Right lobe of liver (tissue), 6 donors: Measurements from ENCODE around the gene PLPP7. TPM values are rescaled to one million over a fixed set of nuclear protein-coding genes. Genes with fewer than 3 reads are reported as not detected.

Experiments
- ATAC-seq, 4 donors: fragments of 200-7000 bp; cut with Tn5 transposase; one replicate each; pipeline ENCODE4 v1.9.1; 2020; ENCODE audit warnings: mild to moderate bottlenecking in 4 of 4, moderate library complexity in 4 of 4
- DNase-seq, 3 donors: peaks; one replicate each; pipeline ENCODE4 v3.0.0-alpha.2; 2020
- H3K27ac ChIP-seq, 3 donors: fragments of 200-600 bp; one replicate each; pipeline ENCODE4 v1.8.0; 2022
- H3K27me3 ChIP-seq, 2 donors: fragments of 200-600 bp; one replicate each; pipeline ENCODE4 v1.8.0; 2022
- H3K36me3 ChIP-seq, 4 donors: fragments of 200-600 bp; sonication (generic) in 1 of 4; one replicate each; pipeline versions ENCODE4 v1.5.1 to v1.8.0; 2017 to 2022; ENCODE audit warnings: control low read depth in 1 of 4
- H3K4me1 ChIP-seq, 4 donors: fragments of 200-600 bp; sonication (generic) in 1 of 4; one replicate each; pipeline versions ENCODE4 v1.5.1 to v1.8.0; 2017 to 2022; ENCODE audit warnings: control low read depth in 1 of 4
- H3K4me3 ChIP-seq, 3 donors: fragments of 200-600 bp; one replicate each; pipeline ENCODE4 v1.8.0; 2022
- H3K9me3 ChIP-seq, 4 donors: fragments of 200-600 bp; sonication (generic) in 1 of 4; one replicate each; pipeline versions ENCODE4 v1.5.1 to v1.8.0; 2017 to 2022; ENCODE audit warnings: control low read depth in 1 of 4
- POLR2A ChIP-seq: fragments of 450-650 bp; IDR thresholded peaks from one replicate; pipeline ENCODE4 v1.6.1; 2017; ENCODE audit warnings: antibody characterized with exemption, mild to moderate bottlenecking
- WGBS: methylation state at CpG from one replicate; pipeline ENCODE4 v1.1.6; 2018; ENCODE audit warnings: low coverage, low lambda C conversion rate; ENCODE audit not compliant: insufficient coverage; ENCODE audit errors: missing lambda C conversion rate; 5-methylcytosine and 5-hydroxymethylcytosine counted together
- intact Hi-C, 2 donors: fragments of 100-400 bp; cut with DNase I; formaldehyde crosslinking; loops; one replicate each; pipeline versions ENCODE4 v1.11.2 to v1.14.1; 2022
- total RNA-seq, 6 experiments: library from RNA; depleted of rRNA in 2 of 6; stranded (reverse); fragments of >200 nt in 2 of 6; fragmentation: NEBNext Ultra II Directional in 3 of 6; extraction: Animal tissue kit (Norgen Biotek cat#: 25700) in 3 of 6; gene quantifications; one replicate each; pipeline versions ENCODE4 v1.1.0 to v1.2.4, GENCODE V29; 2016 to 2023
- TF ChIP-seq, protein P1 (sequence below), 4 donors: fragments of 200-600 bp in 3 of 4; fragments of 450-650 bp in 1 of 4; IDR thresholded peaks; one replicate each; pipeline versions ENCODE4 v1.5.1 to v1.8.0; 2016 to 2022; ENCODE audit warnings: antibody characterized with exemption in 4 of 4, mild to moderate bottlenecking in 2 of 4
- donor health status: DM: no; HTN: yes; CAD: no.
- donor health status: DM: no; HTN: no; CAD: no.
- donor health status: DM: no; HTN: no; CAD: no.
- donor health status: DM: no; HTN: yes; CAD: no.
- donor health status: DM: no; HTN: yes; CAD: no.

The PLPP7 gene
- total RNA-seq, 6 experiments from 2014 or later = 0.11 to 0.43 (median 0.22) TPM; not detected in 1

DNA sequence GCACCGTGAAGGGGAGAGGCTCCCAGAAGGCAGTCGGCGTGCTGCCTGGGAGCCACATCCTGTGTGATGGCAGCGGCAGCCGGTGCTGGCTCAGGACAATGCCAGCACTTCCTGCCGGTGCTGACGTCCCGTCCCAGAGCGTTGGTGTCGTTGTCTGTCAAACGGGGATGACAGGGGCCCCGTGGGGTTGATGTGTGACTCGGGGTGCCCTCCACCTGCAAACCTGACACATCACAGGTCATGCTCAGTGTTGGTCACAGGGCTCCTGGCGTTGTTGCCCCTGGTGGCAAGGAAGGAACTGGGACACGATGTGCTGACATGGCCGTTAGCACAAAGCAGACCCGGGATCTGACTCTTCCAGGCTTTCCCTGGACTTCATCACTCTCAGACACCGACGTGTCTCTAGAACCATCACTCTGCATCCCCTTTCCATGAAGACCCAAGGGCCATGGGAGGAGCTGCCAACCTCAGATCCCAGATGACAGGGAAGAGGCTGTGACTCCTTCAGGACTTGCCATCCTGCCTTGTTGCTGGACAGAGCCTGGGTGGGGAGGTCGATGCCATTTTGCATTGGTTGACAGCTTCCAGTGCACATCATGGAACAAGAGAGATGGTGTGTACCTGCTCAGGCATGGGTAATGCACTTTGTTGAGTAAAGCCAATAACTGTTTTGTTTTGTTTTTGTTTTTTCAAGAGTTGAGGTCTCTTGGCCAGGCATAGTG is 21.5 kb downstream of the PLPP7 start:
- Histone ChIP-seq H3K27me3 (no peaks in the 10 kb centered on the region), H3K27ac (no peak overlapping the region), H3K9me3 (no peaks in the 10 kb centered on the region), H3K4me1 (no peaks in the 10 kb centered on the region), H3K36me3 (no peaks in the 10 kb centered on the region), H3K4me3 (no peak overlapping the region)
- no peak for DNase-seq
- 31% methylated on average over 6 of the region's 20 CpGs for WGBS
- TF ChIP-seq POLR2A = no peak
- TF ChIP-seq, protein P1, sequence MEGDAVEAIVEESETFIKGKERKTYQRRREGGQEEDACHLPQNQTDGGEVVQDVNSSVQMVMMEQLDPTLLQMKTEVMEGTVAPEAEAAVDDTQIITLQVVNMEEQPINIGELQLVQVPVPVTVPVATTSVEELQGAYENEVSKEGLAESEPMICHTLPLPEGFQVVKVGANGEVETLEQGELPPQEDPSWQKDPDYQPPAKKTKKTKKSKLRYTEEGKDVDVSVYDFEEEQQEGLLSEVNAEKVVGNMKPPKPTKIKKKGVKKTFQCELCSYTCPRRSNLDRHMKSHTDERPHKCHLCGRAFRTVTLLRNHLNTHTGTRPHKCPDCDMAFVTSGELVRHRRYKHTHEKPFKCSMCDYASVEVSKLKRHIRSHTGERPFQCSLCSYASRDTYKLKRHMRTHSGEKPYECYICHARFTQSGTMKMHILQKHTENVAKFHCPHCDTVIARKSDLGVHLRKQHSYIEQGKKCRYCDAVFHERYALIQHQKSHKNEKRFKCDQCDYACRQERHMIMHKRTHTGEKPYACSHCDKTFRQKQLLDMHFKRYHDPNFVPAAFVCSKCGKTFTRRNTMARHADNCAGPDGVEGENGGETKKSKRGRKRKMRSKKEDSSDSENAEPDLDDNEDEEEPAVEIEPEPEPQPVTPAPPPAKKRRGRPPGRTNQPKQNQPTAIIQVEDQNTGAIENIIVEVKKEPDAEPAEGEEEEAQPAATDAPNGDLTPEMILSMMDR (IDR thresholded peaks at IDR 0.05) = no peak
- intact Hi-C loops = no loop called here
- peak in 3 of 4 donors; percentile 21 to 49 (median 41) for ATAC-seq

DNA sequence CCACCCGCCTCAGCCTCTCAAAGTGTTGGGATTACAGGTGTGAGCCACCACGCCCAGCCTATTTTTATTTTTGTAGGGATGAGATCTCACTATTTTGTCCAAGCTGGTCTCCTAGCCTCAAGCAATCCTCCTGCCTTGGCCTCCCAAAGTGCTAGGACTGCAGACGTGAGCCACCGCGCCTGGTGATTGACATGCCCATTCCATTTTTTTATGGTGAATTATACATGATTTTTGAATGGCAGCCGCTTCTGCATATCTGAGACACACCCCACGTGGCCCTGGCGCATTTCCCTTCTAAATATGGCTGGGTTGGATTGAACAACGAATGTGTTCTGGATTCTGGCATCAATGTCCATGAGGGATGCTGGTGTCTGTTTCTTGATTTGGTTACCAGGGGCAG is 22.7 kb downstream of the PLPP7 start:
- no peak for DNase-seq
- ATAC-seq = no peak
- H3K9me3 ChIP-seq = no peaks in the 10 kb centered on the region
- no peak overlapping the region for H3K4me3 ChIP-seq
- H3K27ac ChIP-seq = no peak overlapping the region
- TF ChIP-seq POLR2A = no peak
- TF ChIP-seq, protein P1 (IDR thresholded peaks at IDR 0.05) = no peak
- no peaks in the 10 kb centered on the region for H3K4me1 ChIP-seq
- no peaks in the 10 kb centered on the region for H3K36me3 ChIP-seq
- intact Hi-C loops = no loop called here
- 74% methylated on average over 9 of the region's 9 CpGs for WGBS
- no peaks in the 10 kb centered on the region for H3K27me3 ChIP-seq

DNA sequence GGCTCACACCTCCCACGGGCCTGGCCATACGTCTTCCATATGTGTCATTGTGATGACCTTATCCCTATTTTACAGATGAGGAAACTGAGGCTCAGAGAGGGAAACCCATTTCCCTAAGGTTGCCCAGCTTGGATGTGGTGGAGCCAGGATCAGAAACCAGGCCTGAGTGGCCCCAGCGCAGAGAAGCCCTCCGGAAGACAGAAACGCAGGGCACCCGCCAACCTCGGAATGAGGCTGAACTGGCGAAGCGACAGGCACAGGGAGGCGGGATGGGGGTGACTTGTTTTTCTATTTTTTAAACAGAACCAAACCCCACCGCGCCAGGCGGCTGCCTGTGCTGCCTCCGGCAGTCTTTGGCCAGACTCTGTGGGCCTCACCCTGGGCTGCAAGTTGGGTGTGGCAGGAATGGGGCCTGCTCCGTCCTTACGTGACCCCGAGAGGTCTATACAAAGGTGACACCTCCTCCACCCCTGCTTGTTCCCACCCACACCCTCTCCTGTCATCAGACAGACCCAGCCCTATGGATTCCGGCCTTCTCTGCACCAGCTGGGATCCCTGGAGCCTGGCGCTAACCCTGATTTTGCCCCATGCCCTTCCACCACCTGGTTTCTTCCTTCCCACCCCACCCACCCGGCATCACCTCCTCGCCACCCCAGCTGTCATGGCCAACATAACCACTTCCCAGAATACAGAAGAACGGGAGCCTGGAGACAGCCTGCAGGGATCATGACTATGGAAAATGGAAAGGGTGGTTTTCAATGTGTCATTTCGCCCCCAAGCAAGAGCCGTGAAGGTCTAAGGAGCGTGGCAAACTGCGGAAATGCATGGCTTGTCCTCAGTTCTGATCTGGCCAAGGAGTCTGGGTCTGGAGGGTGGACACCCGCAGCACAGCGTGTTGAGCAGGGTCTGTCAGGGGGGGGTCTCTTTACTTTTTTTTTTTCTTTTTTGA is 23.6 kb downstream of the PLPP7 start:
- 88% methylated on average over 18 of the region's 28 CpGs for WGBS
- DNase-seq = no peak
- Histone ChIP-seq H3K4me1 (no peaks in the 10 kb centered on the region), H3K27ac (no peak overlapping the region), H3K4me3 (no peak overlapping the region), H3K27me3 (no peaks in the 10 kb centered on the region), H3K36me3 (no peaks in the 10 kb centered on the region), H3K9me3 (no peaks in the 10 kb centered on the region)
- intact Hi-C loops = no loop called here
- TF ChIP-seq, protein P1 (IDR thresholded peaks at IDR 0.05) = no peak
- no peak for TF ChIP-seq POLR2A
- no peak for ATAC-seq

DNA sequence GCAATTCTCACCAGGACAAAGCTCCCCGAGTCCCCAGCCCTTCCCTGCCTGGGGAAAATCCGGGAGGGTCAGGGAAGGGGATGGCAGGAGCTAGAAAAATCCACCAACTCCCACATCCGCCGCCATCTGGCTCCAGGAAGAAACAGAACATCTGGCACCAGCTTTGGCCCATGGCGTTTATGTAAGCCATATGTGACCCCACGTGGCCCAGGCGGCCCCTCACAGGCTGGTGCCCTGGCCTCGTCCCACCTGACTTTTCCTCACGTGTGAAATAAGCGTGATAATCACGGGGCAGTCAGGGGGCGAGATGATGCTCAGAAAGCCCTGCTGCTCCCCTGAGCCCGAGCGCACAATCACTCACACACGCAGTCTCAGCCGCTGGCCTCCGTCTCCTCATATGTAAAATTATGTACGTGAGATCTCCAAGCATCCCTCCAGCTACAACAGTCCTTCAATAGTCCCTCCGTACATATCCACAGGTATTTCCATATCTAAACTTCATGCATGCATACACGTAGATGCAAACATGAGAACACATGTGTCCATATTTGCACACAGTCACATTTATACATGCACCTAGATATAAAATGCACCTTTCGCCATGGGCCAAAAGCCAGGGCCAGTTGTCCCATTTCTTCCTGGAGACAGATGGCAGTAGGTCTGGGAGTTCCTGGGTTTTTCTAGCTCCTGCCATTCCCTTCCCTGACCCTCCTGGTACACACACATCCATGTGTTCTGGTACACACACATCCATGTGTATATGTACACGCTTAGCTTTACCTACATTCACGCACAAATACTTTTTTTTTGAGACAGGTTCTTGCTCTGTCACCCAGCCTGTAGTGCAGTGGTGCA is 28.9 kb downstream of the PLPP7 start:
- ATAC-seq (no peak), DNase-seq (peak in 1 of 3 donors; percentile 40)
- no peaks in the 10 kb centered on the region for H3K4me1 ChIP-seq
- H3K9me3 ChIP-seq = no peaks in the 10 kb centered on the region
- WGBS = 88% methylated on average over 10 of the region's 23 CpGs
- no peaks in the 10 kb centered on the region for H3K27me3 ChIP-seq
- no peak for TF ChIP-seq POLR2A
- TF ChIP-seq, protein P1 (IDR thresholded peaks at IDR 0.05) = no peak
- H3K27ac ChIP-seq = no peak overlapping the region
- intact Hi-C loops = no loop called here
- H3K36me3 ChIP-seq = no peaks in the 10 kb centered on the region
- no peak overlapping the region for H3K4me3 ChIP-seq
